GM12878 (cell line): ENCODE results near the gene TNRC6B.

ENCODE experiments used
- BHLHE40 ChIP-seq, 2 experiments: fragments of 450-650 bp in 1 of 2; IDR thresholded peaks; 2 replicates each; pipeline ENCODE4 v1.6.1; 2011 to 2017; ENCODE audit warnings: low read depth in 2 of 2, borderline replicate concordance in 1 of 2, improper control_type of control experiment in 1 of 2, low read length in 1 of 2, mild to moderate bottlenecking in 1 of 2
- BRCA1 ChIP-seq: IDR thresholded peaks from 2 replicates; pipeline ENCODE4 v1.6.1; 2011; ENCODE audit warnings: low read depth, low read length, improper control_type of control experiment
- CBX3 ChIP-seq: fragments of 200-600 bp; sonication (generic); IDR thresholded peaks from 2 replicates; pipeline ENCODE4 v1.6.1; 2016; ENCODE audit warnings: low read depth, borderline replicate concordance
- CTCF ChIP-seq, 3 experiments: IDR thresholded peaks in 2 of 3; conservative IDR thresholded peaks in 1 of 3; 2 replicates each; pipeline ENCODE4 v1.5.1; 2011; ENCODE audit warnings: low read depth in 3 of 3, low read length in 3 of 3, mild to moderate bottlenecking in 3 of 3, control low read depth in 2 of 3, moderate library complexity in 2 of 3, inconsistent platforms in 1 of 3, mixed read lengths in 1 of 3; ENCODE audit not compliant: control insufficient read depth in 2 of 3, insufficient read depth in 1 of 3; ENCODE audit errors: extremely low read depth in 1 of 3
- GABPA ChIP-seq: IDR thresholded peaks from 2 replicates; pipeline ENCODE4 v1.6.1; 2014; ENCODE audit warnings: antibody characterized with exemption, low read depth, mild to moderate bottlenecking, inconsistent platforms
- NFYA ChIP-seq: IDR thresholded peaks from 2 replicates; pipeline ENCODE4 v1.6.1; 2011; ENCODE audit warnings: low read depth, mild to moderate bottlenecking, low read length, improper control_type of control experiment, borderline replicate concordance
- POLR2A ChIP-seq: IDR thresholded peaks from 2 replicates; pipeline ENCODE4 v1.6.1; 2011; ENCODE audit warnings: low read depth, mild to moderate bottlenecking, low read length
- RB1 ChIP-seq: fragments of 450-650 bp; formaldehyde crosslinking; IDR thresholded peaks from 2 replicates; pipeline ENCODE4 v1.6.1; 2017; ENCODE audit warnings: mild to moderate bottlenecking, borderline replicate concordance
- TBL1XR1 ChIP-seq: IDR thresholded peaks from 2 replicates; pipeline ENCODE4 v1.6.1; 2012; ENCODE audit warnings: low read depth, low read length, improper control_type of control experiment
- USF2 ChIP-seq: IDR thresholded peaks from 2 replicates; pipeline ENCODE4 v1.6.1; 2011; ENCODE audit warnings: low read depth, low read length, improper control_type of control experiment, borderline replicate concordance
- WRNIP1 ChIP-seq: IDR thresholded peaks from 2 replicates; pipeline ENCODE4 v1.6.1; 2011; ENCODE audit warnings: low read depth, low read length, improper control_type of control experiment, borderline replicate concordance
- ZBTB11 ChIP-seq: fragments of 450-650 bp; formaldehyde crosslinking; IDR thresholded peaks from 2 replicates; pipeline ENCODE4 v1.5.0; 2022; ENCODE audit warnings: mild to moderate bottlenecking, missing genetic modification characterization
- ZNF592 ChIP-seq: fragments of 450-650 bp; IDR thresholded peaks from 2 replicates; pipeline ENCODE4 v1.6.1; 2017; ENCODE audit warnings: mild to moderate bottlenecking, moderate library complexity
- ZZZ3 ChIP-seq: IDR thresholded peaks from 2 replicates; pipeline ENCODE4 v1.6.1; 2011; ENCODE audit warnings: low read depth; ENCODE audit not compliant: control insufficient read depth, insufficient read length

GRCh38 chr22:40270031-40270430, 92.3 kb downstream of the TNRC6B start:
- TF ChIP-seq NFYA: no peak
- no peak for TF ChIP-seq CTCF (IDR thresholded peaks at IDR 0.05 in 2 of 3, conservative IDR thresholded peaks at IDR 0.05 in 1 of 3; ENCODE audit: control insufficient read depth in 2 of 3, extremely low read depth in 1 of 3, insufficient read depth in 1 of 3, low read depth in 3 of 3, low read length in 3 of 3)
- TF ChIP-seq BRCA1: no peak
- TF ChIP-seq TBL1XR1: no peak
- TF ChIP-seq RB1: no peak
- no peak for TF ChIP-seq ZNF592
- no peak for TF ChIP-seq WRNIP1
- no peak for TF ChIP-seq ZZZ3
- TF ChIP-seq CBX3: no peak
- no peak for TF ChIP-seq BHLHE40 (IDR thresholded peaks at IDR 0.05; ENCODE audit: borderline replicate concordance in 1 of 2, low read depth in 2 of 2, low read length in 1 of 2)
- no peak for TF ChIP-seq POLR2A
- TF ChIP-seq ZBTB11: no peak
- TF ChIP-seq USF2: no peak
- no peak for TF ChIP-seq GABPA
